HG03575 (cell line): Measurements from ENCODE around the gene TRIM67.
A peak's percentile ranks its signal among the peaks of the same experiment; 100 is the strongest.
"Not testable (repeated sequence)": the region's sequence is repeated elsewhere in the genome, so short reads cannot be mapped to it uniquely, and the experiment has no call there.

Experiments used
- ATAC-seq: cut with Tn5 transposase; IDR thresholded peaks from one replicate; pipeline ENCODE4 v1.9.1; 2021; ENCODE audit not compliant: unreplicated experiment, insufficient number of reproducible peaks, low FRiP score; ENCODE audit errors: extremely low read depth

Gene TRIM67

GRCh38 chr1:231199868-231200267, 38.0 kb downstream of the TRIM67 start:
- no peak for ATAC-seq

GRCh38 chr1:231200388-231201031, 38.7 kb downstream of the TRIM67 start:
- no peak for ATAC-seq

GRCh38 chr1:231201375-231201978, 39.6 kb downstream of the TRIM67 start:
- ATAC-seq = no peak

- no peak for ATAC-seq
Measured at GRCh38 chr1:231201979-231202633, 40.2 kb downstream of the TRIM67 start.

- no peak for ATAC-seq
Measured at GRCh38 chr1:231203259-231204057, 41.6 kb downstream of the TRIM67 start.

- ATAC-seq = no peak
Measured at GRCh38 chr1:231206856-231207255, 45.0 kb downstream of the TRIM67 start.

- ATAC-seq = no peak
Measured at GRCh38 chr1:231207437-231207836, 45.6 kb downstream of the TRIM67 start.

GRCh38 chr1:231208980-231209379, 47.1 kb downstream of the TRIM67 start:
- no peak for ATAC-seq

- ATAC-seq = no peak
Measured at GRCh38 chr1:231209531-231209930, 47.7 kb downstream of the TRIM67 start.

- no peak for ATAC-seq
Measured at GRCh38 chr1:231210126-231210525, 48.3 kb downstream of the TRIM67 start.

GRCh38 chr1:231211005-231211857, 49.4 kb downstream of the TRIM67 start:
- peak; percentile 35 for ATAC-seq

- not testable (repeated sequence) for ATAC-seq
Measured at GRCh38 chr1:231212301-231212700, 50.4 kb downstream of the TRIM67 start.

- no peak for ATAC-seq
Measured at GRCh38 chr1:231213831-231214573, 52.1 kb downstream of the TRIM67 start.

GRCh38 chr1:231214918-231215680, 53.2 kb downstream of the TRIM67 start:
- no peak for ATAC-seq

GRCh38 chr1:231215681-231216385, 54.0 kb downstream of the TRIM67 start:
- no peak for ATAC-seq

GRCh38 chr1:231216498-231216897, 54.6 kb downstream of the TRIM67 start:
- no peak for ATAC-seq

GRCh38 chr1:231217056-231217455, 55.2 kb downstream of the TRIM67 start:
- no peak for ATAC-seq
